ENCODE measurements around the gene PREX1. TPM values are rescaled to one million over a fixed set of nuclear protein-coding genes. Genes with fewer than 3 reads are reported as not detected.

Gene PREX1
- total RNA-seq, 1 experiment from 2014 or later: 9.5 TPM

- H3K9me3 ChIP-seq: peaks cover 13% of the 10 kb centered on the region
- no peak overlapping the region for H3K4me3 ChIP-seq (ENCODE audit: low read depth, low read length)
- H3K27me3 ChIP-seq (replicated peaks; ENCODE audit: control insufficient read depth, insufficient read depth, low read length): no peaks in the 10 kb centered on the region
- Mint-ChIP-seq H3K9me3 (ENCODE audit: unreplicated experiment) (peaks cover 12% of the 10 kb centered on the region), H3K4me1 (ENCODE audit: low read depth, unreplicated experiment) (peaks cover 6% of the 10 kb centered on the region), H3K27me3 (ENCODE audit: insufficient read depth, unreplicated experiment) (peaks cover 8% of the 10 kb centered on the region), H3K4me3 (ENCODE audit: unreplicated experiment) (no peak overlapping the region), H3K36me3 (ENCODE audit: insufficient read depth, unreplicated experiment) (no peaks in the 10 kb centered on the region), H3K27ac (ENCODE audit: unreplicated experiment) (no peak overlapping the region)
- 0 out of 2 replicates have a peak, but pooled peaks cover 5% of the 10 kb centered on the region for H3K4me1 ChIP-seq
- CTCF ChIA-PET: interaction anchor here (2.1 kb wide), 1 partner anchor 116 kb away, joined by 6 read pairs; no protein-coding TSS in a partner anchor
- intact Hi-C loops (cut with micrococcal nuclease; ENCODE audit: unreplicated experiment): no loop called here
- TF ChIP-seq, protein P1, sequence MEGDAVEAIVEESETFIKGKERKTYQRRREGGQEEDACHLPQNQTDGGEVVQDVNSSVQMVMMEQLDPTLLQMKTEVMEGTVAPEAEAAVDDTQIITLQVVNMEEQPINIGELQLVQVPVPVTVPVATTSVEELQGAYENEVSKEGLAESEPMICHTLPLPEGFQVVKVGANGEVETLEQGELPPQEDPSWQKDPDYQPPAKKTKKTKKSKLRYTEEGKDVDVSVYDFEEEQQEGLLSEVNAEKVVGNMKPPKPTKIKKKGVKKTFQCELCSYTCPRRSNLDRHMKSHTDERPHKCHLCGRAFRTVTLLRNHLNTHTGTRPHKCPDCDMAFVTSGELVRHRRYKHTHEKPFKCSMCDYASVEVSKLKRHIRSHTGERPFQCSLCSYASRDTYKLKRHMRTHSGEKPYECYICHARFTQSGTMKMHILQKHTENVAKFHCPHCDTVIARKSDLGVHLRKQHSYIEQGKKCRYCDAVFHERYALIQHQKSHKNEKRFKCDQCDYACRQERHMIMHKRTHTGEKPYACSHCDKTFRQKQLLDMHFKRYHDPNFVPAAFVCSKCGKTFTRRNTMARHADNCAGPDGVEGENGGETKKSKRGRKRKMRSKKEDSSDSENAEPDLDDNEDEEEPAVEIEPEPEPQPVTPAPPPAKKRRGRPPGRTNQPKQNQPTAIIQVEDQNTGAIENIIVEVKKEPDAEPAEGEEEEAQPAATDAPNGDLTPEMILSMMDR (IDR thresholded peaks at IDR 0.05; ENCODE audit: insufficient read depth in 1 of 2, low read depth in 1 of 2, low read length in 1 of 2, severe bottlenecking in 1 of 2, unreplicated experiment in 1 of 2): no peak
- no TSS peak for BruUV-seq (replicated peaks)
- POLR2A ChIA-PET: no interaction called here
- no peak for DNase-seq
- H3K36me3 ChIP-seq (ENCODE audit: control insufficient read depth, insufficient read depth, low read length): no peaks in the 10 kb centered on the region
Measured at GRCh38 chr20:48773837-48774418, 53.9 kb downstream of the PREX1 start.

GRCh38 chr20:48772183-48772976 is 55.4 kb downstream of the PREX1 start:
- Histone ChIP-seq H3K27me3 (replicated peaks; ENCODE audit: control insufficient read depth, insufficient read depth, low read length) (no peaks in the 10 kb centered on the region), H3K4me1 (0 out of 2 replicates have a peak, but pooled peaks cover 5% of the 10 kb centered on the region), H3K36me3 (ENCODE audit: control insufficient read depth, insufficient read depth, low read length) (no peaks in the 10 kb centered on the region), H3K9me3 (peaks cover 13% of the 10 kb centered on the region), H3K4me3 (ENCODE audit: low read depth, low read length) (no peak overlapping the region)
- BruUV-seq (replicated peaks): no TSS peak
- Mint-ChIP-seq H3K4me1 (ENCODE audit: low read depth, unreplicated experiment) (peaks cover 6% of the 10 kb centered on the region), H3K9me3 (ENCODE audit: unreplicated experiment) (peaks cover 12% of the 10 kb centered on the region), H3K36me3 (ENCODE audit: insufficient read depth, unreplicated experiment) (no peaks in the 10 kb centered on the region), H3K27ac (ENCODE audit: unreplicated experiment) (no peak overlapping the region), H3K27me3 (ENCODE audit: insufficient read depth, unreplicated experiment) (peaks cover 11% of the 10 kb centered on the region), H3K4me3 (ENCODE audit: unreplicated experiment) (no peak overlapping the region)
- ChIA-PET CTCF (interaction anchor here (2.1 kb wide), 1 partner anchor 115 kb away, joined by 6 read pairs; no protein-coding TSS in a partner anchor), POLR2A (no interaction called here)
- intact Hi-C loops (cut with micrococcal nuclease; ENCODE audit: unreplicated experiment): no loop called here
- TF ChIP-seq, protein P1 (IDR thresholded peaks at IDR 0.05; ENCODE audit: insufficient read depth in 1 of 2, low read depth in 1 of 2, low read length in 1 of 2, severe bottlenecking in 1 of 2, unreplicated experiment in 1 of 2): no peak
- DNase-seq: no peak

- intact Hi-C loops (cut with micrococcal nuclease; ENCODE audit: unreplicated experiment): no loop called here
- H3K9me3 ChIP-seq: peaks cover 10% of the 10 kb centered on the region
Measured at GRCh38 chr20:48771542-48771941, 56.3 kb downstream of the PREX1 start.

More at GRCh38 chr20:48771542-48771941, 56.3 kb downstream of the PREX1 start:
- no peaks in the 10 kb centered on the region for H3K36me3 ChIP-seq (ENCODE audit: control insufficient read depth, insufficient read depth, low read length)
- CTCF ChIA-PET: no interaction called here
- no peaks in the 10 kb centered on the region for H3K27me3 ChIP-seq (replicated peaks; ENCODE audit: control insufficient read depth, insufficient read depth, low read length)
- Mint-ChIP-seq H3K27ac (ENCODE audit: unreplicated experiment) (no peak overlapping the region), H3K4me1 (ENCODE audit: low read depth, unreplicated experiment) (peaks cover 6% of the 10 kb centered on the region), H3K4me3 (ENCODE audit: unreplicated experiment) (no peak overlapping the region), H3K9me3 (ENCODE audit: unreplicated experiment) (peaks cover 12% of the 10 kb centered on the region), H3K27me3 (ENCODE audit: insufficient read depth, unreplicated experiment) (peaks cover 11% of the 10 kb centered on the region), H3K36me3 (ENCODE audit: insufficient read depth, unreplicated experiment) (no peaks in the 10 kb centered on the region)
- no peak for DNase-seq
- no peak overlapping the region for H3K4me3 ChIP-seq (ENCODE audit: low read depth, low read length)
- POLR2A ChIA-PET: no interaction called here
- BruUV-seq (replicated peaks): no TSS peak
- TF ChIP-seq, protein P1 (IDR thresholded peaks at IDR 0.05; ENCODE audit: insufficient read depth in 1 of 2, low read depth in 1 of 2, low read length in 1 of 2, severe bottlenecking in 1 of 2, unreplicated experiment in 1 of 2): no peak
- H3K4me1 ChIP-seq: 0 out of 2 replicates have a peak, but pooled peaks cover 5% of the 10 kb centered on the region

All from Caco-2 (cell line).